GM12891 (cell line): ENCODE results near the gene SLC35A4.

Experiments used
- POLR2A ChIP-seq: IDR thresholded peaks from 2 replicates; pipeline ENCODE4 v1.6.1; 2011; ENCODE audit warnings: low read depth, low read length, control low read depth
- POLR2AphosphoS5 ChIP-seq: IDR thresholded peaks from 2 replicates; pipeline ENCODE4 v1.6.1; 2011; ENCODE audit warnings: low read depth, low read length, control low read depth
- TAF1 ChIP-seq: IDR thresholded peaks from 2 replicates; pipeline ENCODE4 v1.6.1; 2011; ENCODE audit warnings: low read depth, low read length, control low read depth

GRCh38 chr5:140551872-140552271 is 12.8 kb upstream of the SLC35A4 start:
- TF ChIP-seq POLR2A, result no peak
- TF ChIP-seq TAF1, result no peak
- no peak; the same call in 1 of the 2 replicates for TF ChIP-seq POLR2AphosphoS5
